HepG2 (cell line): Measurements from ENCODE around the gene DCTN2. TPM values are rescaled to one million over a fixed set of nuclear protein-coding genes. Genes with fewer than 3 reads are reported as not detected.
A peak's percentile ranks its signal among the peaks of the same experiment; 100 is the strongest.

Experiments used
- LCORL ChIP-seq, 2 experiments: fragments of 450-650 bp in 1 of 2; sonication (generic) in 1 of 2; formaldehyde crosslinking in 1 of 2; IDR thresholded peaks; 2 replicates each; pipeline versions ENCODE4 v1.5.0 to v1.6.1; 2017 to 2020; ENCODE audit warnings: antibody characterized with exemption in 1 of 2, missing genetic modification reagents in 1 of 2
- SPEN ChIP-seq: sonication (generic); formaldehyde crosslinking; IDR thresholded peaks from 2 replicates; pipeline ENCODE4 v1.5.1; 2020; ENCODE audit warnings: low read depth, mild to moderate bottlenecking, missing genetic modification reagents
- ZNF432 ChIP-seq: sonication (generic); formaldehyde crosslinking; IDR thresholded peaks from 2 replicates; pipeline ENCODE4 v1.5.0; 2020; ENCODE audit warnings: missing genetic modification reagents, mild to moderate bottlenecking, borderline replicate concordance
- ZNF879 ChIP-seq: sonication (generic); formaldehyde crosslinking; IDR thresholded peaks from 2 replicates; pipeline ENCODE4 v1.8.1; 2023; ENCODE audit warnings: missing genetic modification reagents
- polyA plus RNA-seq, 8 experiments: library from polyadenylated mRNA; depleted of rRNA in 3 of 8; stranded (reverse) in 7 of 8; unstranded in 1 of 8; fragments of >200 nt; fragmentation: Illumina TruSeq in 4 of 8; extraction: Trizol in 4 of 8; gene quantifications; 2 replicates each; pipeline versions ENCODE4 v1.2.1 to v1.2.3, GENCODE V29; 2011 to 2016; ENCODE audit warnings: low read depth in 4 of 8, missing spikeins in 1 of 8, mixed read lengths in 1 of 8; ENCODE audit not compliant: insufficient read depth in 1 of 8
- total RNA-seq, 5 experiments: library from RNA; depleted of rRNA; stranded (reverse); fragments of >200 nt; fragmentation: Illumina TruSeq; extraction: Trizol; gene quantifications; 2 replicates each; pipeline ENCODE4 v1.2.3, GENCODE V29; 2016; ENCODE audit warnings: low read depth in 1 of 5
- TF ChIP-seq, protein P1 (sequence below): sonication (generic); formaldehyde crosslinking; IDR thresholded peaks from 2 replicates; pipeline ENCODE4 v1.4.0; 2020; ENCODE audit warnings: missing genetic modification reagents
- TF ChIP-seq, protein P2 (sequence below): sonication (generic); formaldehyde crosslinking; IDR thresholded peaks from 2 replicates; pipeline ENCODE4 v1.4.0; 2020; ENCODE audit warnings: missing genetic modification reagents, borderline replicate concordance
- TF ChIP-seq, protein P3 (sequence below): sonication (generic); formaldehyde crosslinking; IDR thresholded peaks from 2 replicates; pipeline ENCODE4 v1.8.1; 2023; ENCODE audit warnings: missing genetic modification reagents, mild to moderate bottlenecking, borderline replicate concordance
- TF ChIP-seq, protein P4 (sequence below), 2 experiments: sonication (generic) in 1 of 2; formaldehyde crosslinking in 1 of 2; IDR thresholded peaks; 2 replicates each; pipeline versions ENCODE4 v1.4.0 to v1.6.1; 2018 to 2020; ENCODE audit warnings: missing genetic modification reagents in 2 of 2, borderline replicate concordance in 1 of 2, low read depth in 1 of 2, mild to moderate bottlenecking in 1 of 2, missing biosample characterization in 1 of 2

DCTN2 gene
- total and polyA plus RNA-seq, 2 of the 13 experiments (the other 11 are each of a cell fraction or from before 2014, with no cell fraction given), result 72.0 to 77.4 TPM

DNA sequence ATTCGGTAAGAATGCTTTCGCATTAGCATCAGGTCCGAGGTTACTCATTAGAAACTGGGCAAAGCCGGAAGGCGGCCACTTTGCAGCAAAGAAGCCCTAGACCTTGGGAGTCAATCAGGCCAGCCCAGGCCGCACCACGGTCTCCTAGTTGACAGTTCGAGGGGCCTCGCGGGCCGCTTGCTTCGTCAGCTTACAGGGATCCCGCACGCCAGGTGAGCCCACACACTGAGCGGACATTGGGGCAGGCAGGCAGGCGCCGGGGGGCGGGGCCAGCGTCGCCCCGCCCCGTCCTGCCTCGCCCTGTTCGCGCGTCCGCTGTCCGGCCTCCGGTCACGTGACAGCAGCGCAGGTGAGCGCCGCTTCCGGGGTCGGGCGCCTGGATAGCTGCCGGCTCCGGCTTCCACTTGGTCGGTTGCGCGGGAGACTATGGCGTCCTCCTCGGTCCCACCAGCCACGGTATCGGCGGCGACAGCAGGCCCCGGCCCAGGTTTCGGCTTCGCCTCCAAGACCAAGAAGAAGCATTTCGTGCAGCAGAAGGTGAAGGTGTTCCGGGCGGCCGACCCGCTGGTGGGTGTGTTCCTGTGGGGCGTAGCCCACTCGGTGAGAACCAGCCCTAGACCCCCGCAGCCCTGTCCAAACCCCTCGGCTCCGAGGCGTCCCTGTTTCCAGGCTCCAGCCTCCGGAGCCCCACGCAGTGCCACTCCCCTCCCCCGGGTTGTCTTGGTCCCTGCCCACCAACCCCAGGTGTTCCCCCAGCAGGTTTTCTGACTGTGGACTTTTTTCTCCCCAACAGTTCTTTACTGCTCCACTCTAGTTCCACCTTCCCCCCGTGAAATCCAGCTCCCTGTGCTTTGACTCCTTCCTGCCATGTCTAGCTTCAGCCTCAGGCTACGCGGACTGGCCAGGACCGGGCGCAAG lies 44.1 kb upstream of the DCTN2 start, which contains the start of gene PIP4K2C (continued):
- TF ChIP-seq, protein P1, sequence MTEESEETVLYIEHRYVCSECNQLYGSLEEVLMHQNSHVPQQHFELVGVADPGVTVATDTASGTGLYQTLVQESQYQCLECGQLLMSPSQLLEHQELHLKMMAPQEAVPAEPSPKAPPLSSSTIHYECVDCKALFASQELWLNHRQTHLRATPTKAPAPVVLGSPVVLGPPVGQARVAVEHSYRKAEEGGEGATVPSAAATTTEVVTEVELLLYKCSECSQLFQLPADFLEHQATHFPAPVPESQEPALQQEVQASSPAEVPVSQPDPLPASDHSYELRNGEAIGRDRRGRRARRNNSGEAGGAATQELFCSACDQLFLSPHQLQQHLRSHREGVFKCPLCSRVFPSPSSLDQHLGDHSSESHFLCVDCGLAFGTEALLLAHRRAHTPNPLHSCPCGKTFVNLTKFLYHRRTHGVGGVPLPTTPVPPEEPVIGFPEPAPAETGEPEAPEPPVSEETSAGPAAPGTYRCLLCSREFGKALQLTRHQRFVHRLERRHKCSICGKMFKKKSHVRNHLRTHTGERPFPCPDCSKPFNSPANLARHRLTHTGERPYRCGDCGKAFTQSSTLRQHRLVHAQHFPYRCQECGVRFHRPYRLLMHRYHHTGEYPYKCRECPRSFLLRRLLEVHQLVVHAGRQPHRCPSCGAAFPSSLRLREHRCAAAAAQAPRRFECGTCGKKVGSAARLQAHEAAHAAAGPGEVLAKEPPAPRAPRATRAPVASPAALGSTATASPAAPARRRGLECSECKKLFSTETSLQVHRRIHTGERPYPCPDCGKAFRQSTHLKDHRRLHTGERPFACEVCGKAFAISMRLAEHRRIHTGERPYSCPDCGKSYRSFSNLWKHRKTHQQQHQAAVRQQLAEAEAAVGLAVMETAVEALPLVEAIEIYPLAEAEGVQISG (CRISPR knock-in tag), result peak; percentile 43; the same call in 1 of the 2 replicates
- TF ChIP-seq, protein P2, sequence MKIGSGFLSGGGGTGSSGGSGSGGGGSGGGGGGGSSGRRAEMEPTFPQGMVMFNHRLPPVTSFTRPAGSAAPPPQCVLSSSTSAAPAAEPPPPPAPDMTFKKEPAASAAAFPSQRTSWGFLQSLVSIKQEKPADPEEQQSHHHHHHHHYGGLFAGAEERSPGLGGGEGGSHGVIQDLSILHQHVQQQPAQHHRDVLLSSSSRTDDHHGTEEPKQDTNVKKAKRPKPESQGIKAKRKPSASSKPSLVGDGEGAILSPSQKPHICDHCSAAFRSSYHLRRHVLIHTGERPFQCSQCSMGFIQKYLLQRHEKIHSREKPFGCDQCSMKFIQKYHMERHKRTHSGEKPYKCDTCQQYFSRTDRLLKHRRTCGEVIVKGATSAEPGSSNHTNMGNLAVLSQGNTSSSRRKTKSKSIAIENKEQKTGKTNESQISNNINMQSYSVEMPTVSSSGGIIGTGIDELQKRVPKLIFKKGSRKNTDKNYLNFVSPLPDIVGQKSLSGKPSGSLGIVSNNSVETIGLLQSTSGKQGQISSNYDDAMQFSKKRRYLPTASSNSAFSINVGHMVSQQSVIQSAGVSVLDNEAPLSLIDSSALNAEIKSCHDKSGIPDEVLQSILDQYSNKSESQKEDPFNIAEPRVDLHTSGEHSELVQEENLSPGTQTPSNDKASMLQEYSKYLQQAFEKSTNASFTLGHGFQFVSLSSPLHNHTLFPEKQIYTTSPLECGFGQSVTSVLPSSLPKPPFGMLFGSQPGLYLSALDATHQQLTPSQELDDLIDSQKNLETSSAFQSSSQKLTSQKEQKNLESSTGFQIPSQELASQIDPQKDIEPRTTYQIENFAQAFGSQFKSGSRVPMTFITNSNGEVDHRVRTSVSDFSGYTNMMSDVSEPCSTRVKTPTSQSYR, result 0 out of 2 replicates have a peak, but pooled peaks have one; percentile 7
- TF ChIP-seq ZNF432 (CRISPR knock-in tag) (no peak), ZNF879 (CRISPR knock-in tag) (0 out of 2 replicates have a peak, but pooled peaks have one; percentile 38), SPEN (CRISPR knock-in tag) (peak; percentile 69), LCORL (IDR thresholded peaks at IDR 0.05) (0 out of 2 replicates have a peak, but pooled peaks have one; percentile 19), LCORL (CRISPR knock-in tag; IDR thresholded peaks at IDR 0.05) (peak; percentile 11; the same call in 1 of the 2 replicates)
- TF ChIP-seq, protein P3, sequence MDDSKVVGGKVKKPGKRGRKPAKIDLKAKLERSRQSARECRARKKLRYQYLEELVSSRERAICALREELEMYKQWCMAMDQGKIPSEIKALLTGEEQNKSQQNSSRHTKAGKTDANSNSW, result 0 out of 2 replicates have a peak, but pooled peaks have one; percentile 29
- TF ChIP-seq, protein P4, sequence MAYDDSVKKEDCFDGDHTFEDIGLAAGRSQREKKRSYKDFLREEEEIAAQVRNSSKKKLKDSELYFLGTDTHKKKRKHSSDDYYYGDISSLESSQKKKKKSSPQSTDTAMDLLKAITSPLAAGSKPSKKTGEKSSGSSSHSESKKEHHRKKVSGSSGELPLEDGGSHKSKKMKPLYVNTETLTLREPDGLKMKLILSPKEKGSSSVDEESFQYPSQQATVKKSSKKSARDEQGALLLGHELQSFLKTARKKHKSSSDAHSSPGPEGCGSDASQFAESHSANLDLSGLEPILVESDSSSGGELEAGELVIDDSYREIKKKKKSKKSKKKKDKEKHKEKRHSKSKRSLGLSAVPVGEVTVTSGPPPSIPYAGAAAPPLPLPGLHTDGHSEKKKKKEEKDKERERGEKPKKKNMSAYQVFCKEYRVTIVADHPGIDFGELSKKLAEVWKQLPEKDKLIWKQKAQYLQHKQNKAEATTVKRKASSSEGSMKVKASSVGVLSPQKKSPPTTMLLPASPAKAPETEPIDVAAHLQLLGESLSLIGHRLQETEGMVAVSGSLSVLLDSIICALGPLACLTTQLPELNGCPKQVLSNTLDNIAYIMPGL (CRISPR knock-in tag; IDR thresholded peaks at IDR 0.05; ENCODE audit: borderline replicate concordance in 1 of 2, low read depth in 1 of 2), result 0 out of 4 replicates have a peak, but pooled peaks of 1 of the 2 experiments have one; percentile 53
